Measurements from ENCODE around the gene PIGH. TPM values are rescaled to one million over a fixed set of nuclear protein-coding genes. Genes with fewer than 3 reads are reported as not detected.
A peak's percentile ranks its signal among the peaks of the same experiment; 100 is the strongest.
"Not testable (repeated sequence)": the region's sequence is repeated elsewhere in the genome, so short reads cannot be mapped to it uniquely, and the experiment has no call there.

Gene PIGH
- polyA plus RNA-seq, 3 donors = 37.8 to 44.1 (median 40.5) TPM

- DNase-seq = peak; percentile 92
Measured at GRCh38 chr14:67619446-67620216, 19.6 kb upstream of the PIGH start, which contains the start of gene ARG2. TSS of gene ARG2 (plus strand) at chr14:67619920. CDS start at chr14:67619978, 58 bp downstream.

- DNase-seq = peak; percentile 88
Measured at GRCh38 chr14:67618617-67619063, 18.6 kb upstream of the PIGH start.

GRCh38 chr14:67610491-67610890, 10.4 kb upstream of the PIGH start:
- DNase-seq = no peak

- DNase-seq = no peak
Measured at GRCh38 chr14:67609642-67610310, 9.7 kb upstream of the PIGH start.

GRCh38 chr14:67607646-67608045, 7.6 kb upstream of the PIGH start:
- no peak for DNase-seq

GRCh38 chr14:67602995-67603545, 3.0 kb upstream of the PIGH start:
- DNase-seq = peak; percentile 52

GRCh38 chr14:67602076-67602475, 2.0 kb upstream of the PIGH start:
- DNase-seq = no peak

- DNase-seq = not testable (repeated sequence)
Measured at GRCh38 chr14:67600562-67600974, 500 bp upstream of the PIGH start.

- no peak for DNase-seq
Measured at GRCh38 chr14:67595392-67595791, 4.7 kb downstream of the PIGH start.

GRCh38 chr14:67593650-67594049, 6.4 kb downstream of the PIGH start:
- not testable (repeated sequence) for DNase-seq

GRCh38 chr14:67589204-67589770, 10.8 kb downstream of the PIGH start:
- DNase-seq = no peak

GRCh38 chr14:67586369-67586768, 13.7 kb downstream of the PIGH start:
- DNase-seq = no peak

- no peak for DNase-seq
Measured at GRCh38 chr14:67584978-67585377, 15.1 kb downstream of the PIGH start.

- DNase-seq = no peak
Measured at GRCh38 chr14:67583711-67584644, 16.1 kb downstream of the PIGH start.

- no peak for DNase-seq
Measured at GRCh38 chr14:67582061-67582460, 18.0 kb downstream of the PIGH start.

GRCh38 chr14:67581643-67582042, 18.4 kb downstream of the PIGH start:
- DNase-seq = no peak

GRCh38 chr14:67580336-67581171, 19.5 kb downstream of the PIGH start:
- no peak for DNase-seq

- DNase-seq = no peak
Measured at GRCh38 chr14:67579636-67580035, 20.4 kb downstream of the PIGH start.

- DNase-seq = no peak
Measured at GRCh38 chr14:67579040-67579439, 21.0 kb downstream of the PIGH start.
